ENCODE data around the gene SMYD5. TPM values are rescaled to one million over a fixed set of nuclear protein-coding genes. Genes with fewer than 3 reads are reported as not detected.

SMYD5 gene
- polyA plus RNA-seq, 1 of the 3 experiments (the other 2 are of a cell fraction): 21.4 TPM

- Histone ChIP-seq H3K9me3 (no peaks in the 10 kb centered on the region), H3K27ac (ENCODE audit: low read depth in 2 of 2, low read length in 1 of 2) (no peak overlapping the region), H3K36me3 (replicated peaks in 1 of 2; ENCODE audit: control insufficient read depth in 1 of 2, insufficient read depth in 2 of 2, low read length in 1 of 2) (no peaks in the 10 kb centered on the region), H3K4me2 (no peak overlapping the region), H2AFZ (ENCODE audit: low read depth) (no peak overlapping the region), H3K4me1 (ENCODE audit: control insufficient read depth in 1 of 2, insufficient read depth in 2 of 2, low read depth in 1 of 2, low read length in 1 of 2) (no peaks in the 10 kb centered on the region), H4K20me1 (ENCODE audit: insufficient read depth) (no peaks in the 10 kb centered on the region), H3K79me2 (ENCODE audit: insufficient read depth) (no peaks in the 10 kb centered on the region), H3K9ac (no peak overlapping the region), H3K9me2 (no peaks in the 10 kb centered on the region), H3K4me3 (ENCODE audit: low read depth in 2 of 2, low read length in 1 of 2) (no peak overlapping the region), H3K27me3 (ENCODE audit: insufficient read depth) (peaks cover 47% of the 10 kb centered on the region; the same call in 1 of the 2 replicates), H3F3A (replicated peaks; ENCODE audit: insufficient read depth) (no peaks in the 10 kb centered on the region)
- ChIA-PET POLR2A (interaction anchor here (0.5 kb wide), 1 partner anchor 21 kb away, joined by 3 read pairs; no protein-coding TSS in a partner anchor), CTCF (interaction anchor here (1.2 to 4.3 kb wide), 4 partner anchors 10 to 26 kb away, joined by 3 to 35 read pairs (median 7); no protein-coding TSS in a partner anchor)
- TF ChIP-seq TEAD4 (IDR thresholded peaks at IDR 0.05; ENCODE audit: borderline replicate concordance, insufficient read depth) (no peak), TAF1 (IDR thresholded peaks at IDR 0.05; ENCODE audit: borderline replicate concordance, low read depth, low read length) (no peak), MEF2A (IDR thresholded peaks at IDR 0.05; ENCODE audit: borderline replicate concordance, low read depth) (no peak), USF2 (IDR thresholded peaks at IDR 0.05; ENCODE audit: borderline replicate concordance, low read depth, low read length) (no peak), ZBTB33 (IDR thresholded peaks at IDR 0.05; ENCODE audit: borderline replicate concordance, low read depth) (no peak), MAX (IDR thresholded peaks at IDR 0.05; ENCODE audit: low read depth) (no peak), JUND (IDR thresholded peaks at IDR 0.05) (no peak), TCF12 (IDR thresholded peaks at IDR 0.05) (no peak), GATA2 (CRISPR knock-in tag; IDR thresholded peaks at IDR 0.05) (no peak), ELF1 (IDR thresholded peaks at IDR 0.05) (no peak), PBX3 (IDR thresholded peaks at IDR 0.05) (no peak), GABPA (IDR thresholded peaks at IDR 0.05; ENCODE audit: low read depth) (no peak), RXRA (IDR thresholded peaks at IDR 0.05; ENCODE audit: borderline replicate concordance, low read depth) (no peak), SIN3A (IDR thresholded peaks at IDR 0.05; ENCODE audit: borderline replicate concordance, low read depth, low read length) (no peak)
- DNase-seq: no peak
- 6% methylated on average over 2 of the region's 2 CpGs for WGBS (ENCODE audit: low lambda C conversion rate)
Observed at GRCh38 chr2:73187549-73187948, 26.5 kb upstream of the SMYD5 start.

GRCh38 chr2:73197579-73197978 lies 16.5 kb upstream of the SMYD5 start:
- Histone ChIP-seq H3K9me3 (no peaks in the 10 kb centered on the region), H4K20me1 (ENCODE audit: insufficient read depth) (no peaks in the 10 kb centered on the region), H3K4me2 (no peak overlapping the region), H3K36me3 (replicated peaks in 1 of 2; ENCODE audit: control insufficient read depth in 1 of 2, insufficient read depth in 2 of 2, low read length in 1 of 2) (no peaks in the 10 kb centered on the region), H3K9me2 (no peaks in the 10 kb centered on the region), H3K27me3 (ENCODE audit: insufficient read depth) (peaks cover 47% of the 10 kb centered on the region), H3K4me1 (ENCODE audit: control insufficient read depth in 1 of 2, insufficient read depth in 2 of 2, low read depth in 1 of 2, low read length in 1 of 2) (no peaks in the 10 kb centered on the region), H3K27ac (ENCODE audit: low read depth in 2 of 2, low read length in 1 of 2) (no peak overlapping the region), H2AFZ (ENCODE audit: low read depth) (no peak overlapping the region), H3F3A (replicated peaks; ENCODE audit: insufficient read depth) (no peaks in the 10 kb centered on the region), H3K79me2 (ENCODE audit: insufficient read depth) (no peaks in the 10 kb centered on the region), H3K4me3 (ENCODE audit: low read depth in 2 of 2, low read length in 1 of 2) (no peak overlapping the region), H3K9ac (no peak overlapping the region)
- ChIA-PET POLR2A (no interaction called here), CTCF (interaction anchor here (0.7 to 1.2 kb wide), 3 partner anchors 15 to 304 kb away, joined by 3 to 7 read pairs (median 3); no protein-coding TSS in a partner anchor)
- no peak for DNase-seq
- TF ChIP-seq USF1 (IDR thresholded peaks at IDR 0.05; ENCODE audit: borderline replicate concordance, low read depth) (no peak), EP300 (IDR thresholded peaks at IDR 0.05; ENCODE audit: borderline replicate concordance in 1 of 2, low read depth in 1 of 2, low read length in 1 of 2) (no peak), ELF1 (IDR thresholded peaks at IDR 0.05) (no peak), FOSL2 (IDR thresholded peaks at IDR 0.05; ENCODE audit: borderline replicate concordance, low read depth) (no peak), TAF1 (IDR thresholded peaks at IDR 0.05; ENCODE audit: borderline replicate concordance, low read depth, low read length) (no peak), NRF1 (IDR thresholded peaks at IDR 0.05; ENCODE audit: low read depth, low read length) (no peak), GATA2 (CRISPR knock-in tag; IDR thresholded peaks at IDR 0.05) (no peak), IRF3 (IDR thresholded peaks at IDR 0.05; ENCODE audit: low read depth, low read length) (no peak), CTCF (IDR thresholded peaks at IDR 0.05) (no peak), RCOR1 (IDR thresholded peaks at IDR 0.05; ENCODE audit: low read length) (no peak)

Data from SK-N-SH (cell line).